AG20443 (cell line): Measurements from ENCODE around the gene NPDC1.

Experiments
- DNase-seq: peaks from one replicate; pipeline ENCODE4 v3.0.0; 2012; ENCODE audit warnings: low spot score, mixed read lengths

The NPDC1 gene

GRCh38 chr9:137046088-137046787 is at the start of gene NPDC1:
TSS of gene NPDC1 (minus strand) at chr9:137046177. CDS start at chr9:137045989, 188 bp downstream.
- peak; percentile 92 for DNase-seq

DNA sequence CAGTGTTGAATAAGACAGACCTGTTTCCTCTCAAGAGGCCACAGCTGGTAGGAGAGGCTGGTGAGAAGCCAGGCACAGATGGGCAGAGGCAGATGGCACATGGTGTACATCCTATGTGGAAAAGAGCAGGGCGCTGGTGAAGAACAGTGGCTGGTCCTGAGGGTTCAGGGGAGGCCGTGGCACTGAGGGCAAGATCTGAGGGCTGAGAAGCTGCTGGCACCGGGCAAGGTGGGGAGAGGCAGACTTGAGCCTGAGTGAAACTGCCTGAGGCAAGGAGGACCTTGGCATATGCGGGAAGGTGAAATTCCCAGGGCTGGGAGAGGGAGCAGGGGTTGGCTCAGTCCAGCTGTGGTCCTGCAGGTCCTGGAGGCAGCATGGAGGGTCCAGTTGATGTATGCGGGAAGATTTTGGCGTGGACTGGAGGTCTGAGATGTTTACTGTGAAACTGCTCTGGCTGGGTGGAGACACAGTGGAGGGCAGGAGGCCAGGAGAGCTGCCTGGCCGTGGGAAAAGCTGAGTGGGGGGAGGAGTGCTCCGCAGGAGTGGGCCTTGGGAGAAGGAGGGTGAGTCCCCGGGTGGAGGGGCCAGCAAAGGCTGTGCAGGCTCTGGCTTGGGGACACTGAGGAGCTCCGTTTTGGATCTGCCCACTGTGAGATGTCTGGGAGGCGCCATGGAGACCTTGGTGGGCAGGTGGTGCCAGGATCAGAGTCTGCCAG is 43.4 kb upstream of the NPDC1 start:
- no peak for DNase-seq

GRCh38 chr9:137088121-137088520 is 42.1 kb upstream of the NPDC1 start:
- DNase-seq, result no peak

DNA sequence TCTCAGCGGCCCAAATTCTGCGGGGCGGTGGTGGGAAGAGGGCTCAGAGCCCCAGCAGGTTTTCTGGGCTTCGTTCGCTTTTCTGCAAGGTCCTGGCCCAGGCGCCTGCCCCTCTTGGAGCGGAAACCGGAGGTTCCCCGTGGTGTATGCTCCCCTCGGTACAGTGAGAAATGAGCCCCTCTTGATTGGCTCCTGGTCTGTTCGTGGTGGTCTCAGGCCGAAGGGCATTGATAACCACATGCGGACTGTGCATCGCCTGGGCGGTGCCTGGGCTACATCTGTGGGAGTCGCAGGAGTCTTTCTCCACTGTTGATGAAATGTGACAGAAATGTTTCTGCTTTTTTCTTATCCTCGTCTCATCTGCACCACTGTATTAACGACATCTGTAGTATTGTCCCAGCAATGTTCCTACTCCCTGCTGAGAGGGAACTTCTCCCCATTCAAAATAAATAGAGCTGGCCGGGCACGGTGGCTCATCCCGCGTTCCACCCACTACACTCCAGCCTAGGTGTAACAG is 41.5 kb upstream of the NPDC1 start:
- DNase-seq, result no peak

DNA sequence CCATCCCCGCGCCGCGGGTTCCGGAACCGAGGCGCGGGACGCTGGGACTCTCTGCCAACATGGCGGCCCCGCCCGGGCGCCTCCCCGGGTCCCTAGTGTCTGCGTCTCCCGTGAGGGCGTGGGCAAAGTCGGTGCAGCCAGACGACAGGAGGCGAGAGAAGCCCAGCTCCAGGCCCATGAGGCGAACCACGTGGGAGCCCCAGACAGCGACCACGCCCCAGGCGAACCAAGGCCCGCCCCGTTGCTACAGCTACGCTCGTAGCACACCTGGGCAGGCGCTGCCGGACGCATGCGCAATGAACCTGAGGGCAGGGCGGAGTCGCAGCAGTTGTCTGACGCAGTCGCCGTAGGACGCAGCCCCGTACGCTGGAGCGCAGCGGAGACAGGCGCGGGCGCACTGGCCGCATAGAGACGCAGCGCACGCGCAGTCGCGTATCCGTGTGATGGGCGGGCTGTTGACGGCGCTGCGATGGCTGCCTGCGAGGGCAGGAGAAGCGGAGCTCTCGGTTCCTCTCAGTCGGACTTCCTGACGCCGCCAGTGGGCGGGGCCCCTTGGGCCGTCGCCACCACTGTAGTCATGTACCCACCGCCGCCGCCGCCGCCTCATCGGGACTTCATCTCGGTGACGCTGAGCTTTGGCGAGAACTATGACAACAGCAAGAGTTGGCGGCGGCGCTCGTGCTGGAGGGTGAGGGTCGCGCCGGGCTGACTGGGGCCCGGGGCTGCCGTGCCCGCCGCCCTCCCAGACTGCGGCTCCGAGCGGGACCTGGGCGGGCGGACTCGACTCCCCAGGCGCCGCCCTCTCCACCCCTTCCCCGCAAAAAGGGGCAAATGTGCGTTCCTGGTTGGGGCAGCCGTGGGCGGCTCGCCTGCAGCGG is 40.8 kb upstream of the NPDC1 start, which contains the start of gene MAN1B1:
TSS of gene MAN1B1 (plus strand) at position 455 of the 878 bp plus-strand sequence. CDS start at position 470, 15 bp downstream.
- DNase-seq, result peak; percentile 99

DNA sequence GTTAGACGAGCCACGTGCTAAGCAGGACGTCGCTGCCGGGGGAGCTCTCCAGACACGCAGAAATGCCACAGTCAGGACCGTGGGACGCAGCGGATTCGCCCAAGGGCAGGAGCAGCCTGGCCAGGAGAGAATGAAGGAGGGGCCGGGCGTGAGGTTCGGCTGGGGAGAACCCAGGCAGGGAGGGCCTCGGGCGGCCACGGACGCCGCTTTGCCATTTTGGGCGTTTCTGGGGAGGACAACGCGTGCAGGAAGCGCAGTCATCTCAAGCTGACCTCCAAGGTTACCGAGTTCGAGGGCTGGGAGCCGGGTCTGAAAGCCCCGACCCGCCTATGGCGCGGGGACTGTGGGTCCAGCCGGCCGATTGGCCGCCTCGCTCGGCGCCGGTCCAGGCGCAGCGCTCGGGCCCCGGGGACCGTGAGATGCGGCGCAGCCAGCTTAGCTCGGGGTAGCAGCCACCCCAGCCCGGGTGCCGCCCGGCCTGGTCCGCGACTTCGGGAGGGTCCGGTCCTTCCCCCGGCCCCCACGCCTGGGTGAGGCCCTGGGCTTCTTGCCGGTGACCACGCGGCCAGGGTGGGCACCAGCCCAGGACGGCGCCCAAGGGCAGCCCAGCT is 40.0 kb upstream of the NPDC1 start:
- DNase-seq, result peak; percentile 62

DNA sequence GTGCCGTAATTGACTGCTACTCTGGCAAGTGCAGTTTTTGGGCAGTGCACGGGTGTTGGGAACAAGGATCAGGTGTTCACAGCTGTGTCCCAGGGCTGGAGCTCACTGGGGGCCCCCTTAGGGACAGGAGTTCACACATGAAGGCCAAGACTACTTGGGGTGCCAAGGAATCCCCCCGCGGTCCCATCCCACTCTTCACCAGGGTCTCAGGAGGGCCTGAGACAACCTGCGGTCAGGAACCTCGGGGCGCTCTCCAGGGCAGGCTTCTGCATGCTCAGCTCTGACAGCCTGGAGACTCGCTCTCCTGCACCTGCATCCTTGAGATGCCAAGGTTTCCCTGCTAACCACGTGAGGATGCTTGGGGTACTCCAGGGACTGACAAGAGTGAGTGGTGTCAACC is 38.5 kb upstream of the NPDC1 start:
- no peak for DNase-seq

DNA sequence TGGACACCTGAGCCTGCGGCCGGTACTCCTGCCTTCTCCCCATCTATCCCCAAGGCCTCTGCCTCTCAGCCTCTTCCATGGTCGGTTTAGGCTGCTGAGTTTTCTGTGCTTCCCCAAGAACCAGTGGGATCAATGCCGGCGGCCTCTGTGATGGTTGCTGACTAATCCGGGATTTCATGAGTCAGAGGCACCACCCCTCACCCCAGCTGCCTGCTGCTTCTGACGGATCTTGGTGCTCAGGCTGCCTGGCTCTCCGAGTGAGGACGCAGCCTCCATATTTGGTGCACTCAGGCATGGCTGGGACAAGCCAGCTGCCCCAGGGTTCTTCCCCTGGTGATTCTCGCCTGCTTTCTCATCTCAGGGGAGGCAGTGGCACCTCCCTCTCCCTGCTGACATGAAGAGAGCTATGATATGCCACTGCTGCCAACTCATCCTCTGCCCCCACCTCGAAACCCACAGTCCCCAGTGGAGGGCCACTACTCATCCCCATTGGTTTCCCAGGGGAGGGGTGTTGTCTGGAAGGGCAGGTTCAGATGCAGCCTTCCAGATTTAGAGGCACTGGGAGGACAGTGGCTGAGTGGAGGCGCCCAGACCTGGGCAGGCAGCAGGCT is 37.5 kb upstream of the NPDC1 start:
- peak; percentile 88 for DNase-seq

- DNase-seq, result no peak
These were observed 36.9 kb upstream of the NPDC1 start for GRCh38 chr9:137082925-137083290.

DNA sequence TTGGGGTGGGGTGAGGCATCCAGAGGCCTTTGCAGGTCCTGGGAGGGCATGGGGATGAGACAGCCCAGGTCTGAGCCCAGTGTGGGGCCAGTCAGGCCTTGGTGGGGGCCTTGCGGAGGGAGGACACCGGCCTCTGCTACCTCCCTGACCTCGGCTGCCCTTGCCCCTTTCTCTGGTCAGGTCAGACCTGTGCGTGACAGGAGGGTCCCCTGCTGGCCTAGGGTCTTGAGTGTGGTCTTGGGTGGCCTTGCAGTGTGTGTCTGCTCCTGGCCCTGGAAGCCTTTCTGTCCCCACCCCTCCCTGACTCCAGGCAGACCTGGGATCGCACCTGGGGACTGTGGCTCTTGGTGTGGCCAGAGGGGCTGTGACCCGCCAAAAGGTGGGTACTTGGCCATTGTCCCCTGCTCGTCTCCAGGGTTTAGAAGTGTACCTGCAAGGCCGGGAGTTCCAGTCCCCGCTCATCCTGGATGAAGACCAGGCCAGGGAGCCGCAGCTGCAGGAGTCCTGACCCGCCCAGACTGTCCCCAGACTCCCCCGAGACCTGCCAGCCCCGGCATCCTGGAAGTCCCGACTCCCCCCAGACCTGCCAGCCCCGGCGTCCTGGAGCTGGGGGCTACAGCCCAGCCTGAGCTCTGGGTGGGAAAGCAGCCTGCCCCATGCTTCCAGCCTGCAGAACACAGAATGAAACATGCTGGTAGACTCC is 36.4 kb upstream of the NPDC1 start:
- DNase-seq, result no peak

DNA sequence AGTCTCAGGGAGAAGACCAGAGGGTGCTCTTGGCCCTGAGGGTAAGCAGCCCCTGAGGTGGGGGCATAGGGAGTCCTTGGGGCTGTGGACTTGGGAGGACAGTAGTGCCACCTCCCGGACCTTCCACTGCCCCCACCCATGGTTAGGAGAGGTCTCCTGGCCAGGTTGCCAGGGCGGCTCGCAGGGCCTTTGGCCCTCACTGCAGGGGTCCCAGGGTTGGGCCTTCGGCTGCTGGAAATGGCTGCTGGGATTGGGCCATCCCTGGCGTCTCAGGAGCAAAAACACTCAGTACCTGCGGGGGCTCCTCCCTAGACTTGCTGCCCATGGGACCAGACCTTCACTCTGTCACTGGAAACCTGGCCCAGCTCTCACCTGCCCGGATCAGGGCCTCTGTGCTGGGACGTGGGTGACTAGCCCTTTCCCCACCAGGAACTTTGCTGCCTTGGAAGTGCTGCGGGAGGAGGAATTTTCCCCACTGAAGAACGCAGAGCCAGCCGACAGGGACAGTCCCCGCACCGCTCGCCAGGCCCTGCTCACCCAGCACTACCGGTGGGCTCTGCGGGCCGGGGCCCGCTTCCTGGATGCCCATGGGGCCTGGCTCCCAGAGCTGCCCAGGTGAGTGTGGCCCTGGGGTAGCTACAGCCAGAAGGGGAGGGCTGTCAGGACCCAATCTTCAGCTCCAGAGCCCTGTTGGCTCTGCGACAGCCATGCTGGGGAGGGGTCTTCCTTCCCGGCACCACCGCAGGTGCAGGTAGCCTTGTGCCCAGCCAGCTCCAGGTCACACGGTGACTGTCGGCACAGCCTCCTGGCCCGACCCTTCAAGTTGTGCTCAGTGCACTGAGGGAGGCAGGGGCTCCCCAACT is 34.5 kb upstream of the NPDC1 start:
- no peak for DNase-seq

DNA sequence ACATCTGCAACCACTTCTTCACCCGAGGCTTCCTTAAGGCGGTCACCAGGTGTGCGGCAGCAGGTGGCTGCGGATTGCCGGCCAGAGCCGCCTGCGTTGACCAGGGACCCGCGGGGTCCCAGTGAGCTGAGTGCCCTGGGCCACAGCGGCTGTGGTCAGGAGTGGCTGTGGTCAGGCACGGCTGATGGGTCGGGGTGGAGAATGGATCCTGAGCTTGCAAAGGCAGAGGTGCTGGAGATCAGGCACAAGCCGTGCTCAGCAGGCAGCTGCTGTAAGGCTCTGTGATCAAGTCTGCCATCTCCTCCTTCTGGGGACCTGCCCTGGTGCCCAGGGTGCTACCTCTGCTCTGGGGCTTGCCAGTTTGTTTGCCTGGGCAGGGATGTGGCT is 33.4 kb upstream of the NPDC1 start:
- DNase-seq, result no peak

DNA sequence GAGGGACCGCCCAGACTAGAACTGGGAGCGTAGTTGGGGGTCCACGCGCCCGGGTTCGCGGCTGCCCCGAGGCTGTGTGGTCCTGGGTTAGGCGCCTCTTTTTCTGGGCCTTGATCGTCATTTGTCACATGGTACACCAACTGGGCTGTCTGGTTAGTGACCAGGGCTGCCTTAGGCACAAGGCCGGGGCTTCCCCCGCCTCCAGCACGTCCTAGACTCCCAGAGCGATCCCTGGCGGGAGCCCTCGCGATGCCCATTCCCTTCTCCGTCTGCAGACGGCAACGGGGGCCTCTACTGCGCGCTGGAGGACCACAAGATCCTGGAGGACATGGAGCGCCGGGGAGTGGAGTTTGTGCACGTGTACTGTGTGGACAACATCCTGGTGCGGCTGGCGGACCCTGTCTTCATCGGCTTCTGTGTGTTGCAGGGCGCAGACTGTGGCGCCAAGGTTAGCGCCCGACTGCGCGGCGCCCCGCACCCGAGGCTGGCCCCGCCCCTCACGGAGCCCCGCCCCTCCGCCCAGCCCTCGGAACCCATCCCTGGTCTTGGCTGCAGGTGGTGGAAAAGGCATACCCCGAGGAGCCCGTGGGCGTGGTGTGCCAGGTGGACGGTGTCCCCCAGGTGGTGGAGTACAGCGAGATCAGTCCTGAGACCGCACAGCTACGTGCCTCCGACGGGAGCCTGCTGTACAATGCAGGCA is 32.9 kb upstream of the NPDC1 start:
- no peak for DNase-seq

DNA sequence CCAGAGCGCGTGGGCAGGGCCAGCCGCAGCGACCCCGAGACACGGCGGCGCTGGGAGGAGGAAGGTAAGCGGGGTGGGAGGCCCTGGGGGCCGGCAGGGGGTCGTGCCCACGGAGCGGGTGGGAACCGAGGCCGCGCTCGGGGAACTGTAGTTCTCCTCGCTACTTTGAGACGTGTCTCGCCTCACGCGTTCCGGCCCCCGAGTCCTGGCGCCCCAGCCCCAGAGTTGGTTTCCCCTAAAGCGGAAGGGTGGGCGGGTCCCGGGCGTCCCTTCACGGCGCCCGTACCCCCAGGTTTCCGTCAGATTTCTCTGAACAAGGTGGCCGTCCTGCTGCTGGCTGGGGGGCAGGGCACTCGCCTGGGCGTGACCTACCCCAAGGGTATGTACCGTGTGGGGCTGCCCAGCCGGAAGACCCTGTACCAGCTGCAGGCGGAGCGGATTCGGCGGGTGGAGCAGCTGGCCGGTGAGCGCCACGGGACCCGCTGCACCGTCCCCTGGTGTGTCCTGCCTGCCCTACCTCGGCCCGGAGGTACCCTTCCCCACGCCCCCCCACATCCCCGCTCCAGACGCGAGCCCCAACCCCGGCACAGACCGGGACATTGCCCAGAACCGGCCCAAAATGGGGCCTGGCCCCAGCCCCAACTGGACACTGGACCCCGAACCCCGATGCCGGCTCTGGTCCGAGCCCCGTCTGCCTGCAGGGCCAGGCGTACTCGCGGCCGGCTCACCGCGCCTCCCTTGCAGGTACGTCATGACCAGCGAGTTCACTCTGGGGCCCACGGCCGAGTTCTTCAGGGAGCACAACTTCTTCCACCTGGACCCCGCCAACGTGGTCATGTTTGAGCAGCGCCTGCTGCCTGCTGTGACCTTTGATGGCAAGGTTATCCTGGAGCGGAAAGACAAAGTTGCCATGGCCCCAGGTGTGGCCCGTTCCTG is 32.0 kb upstream of the NPDC1 start:
- DNase-seq, result no peak

GRCh38 chr9:137077010-137077747 is 31.2 kb upstream of the NPDC1 start, which contains the start of gene UAP1L1:
TSS of gene UAP1L1 (plus strand) at chr9:137077517. CDS start at chr9:137077533, 16 bp downstream.
- peak; percentile 88 for DNase-seq

DNA sequence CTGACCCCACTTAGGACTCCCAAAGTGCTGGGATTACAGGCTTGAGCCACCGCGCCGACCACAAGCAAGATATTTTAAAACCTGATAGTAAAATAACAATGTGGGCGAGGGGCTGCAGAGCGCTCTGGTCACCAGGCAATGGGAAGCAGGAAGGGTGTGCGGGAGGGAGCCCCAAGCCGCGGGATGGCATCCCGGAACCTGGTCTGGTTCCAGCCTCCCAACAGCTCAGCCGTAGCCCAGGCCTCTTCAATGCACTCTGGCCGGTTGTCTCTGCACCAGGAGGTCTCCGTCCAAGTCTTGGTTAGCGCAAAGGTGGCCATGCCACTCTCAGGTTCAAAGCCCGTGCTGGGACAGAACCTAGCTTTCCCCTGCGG is 30.6 kb upstream of the NPDC1 start:
- DNase-seq, result no peak

- DNase-seq, result no peak
These were observed 29.3 kb upstream of the NPDC1 start for GRCh38 chr9:137075275-137075775.
